Keratinocyte (primary cell): Measurements from ENCODE around the gene NFKB2.

Experiments used
- CTCF ChIP-seq, 3 experiments: IDR thresholded peaks in 1 of 3; conservative IDR thresholded peaks in 1 of 3; optimal IDR thresholded peaks in 1 of 3; 2 replicates in 2 of 3; 3 replicates in 1 of 3; pipeline versions ENCODE3 to v1.5.1; 2011; ENCODE audit warnings: low read length in 3 of 3, mild to moderate bottlenecking in 3 of 3, moderate library complexity in 2 of 3, control low read depth in 1 of 3, inconsistent platforms in 1 of 3; ENCODE audit not compliant: insufficient read depth in 2 of 3; ENCODE audit errors: extremely low read depth in 1 of 3
- EZH2 ChIP-seq: IDR thresholded peaks from one replicate; pipeline ENCODE4 v1.6.1; 2012; ENCODE audit warnings: inconsistent platforms, mild to moderate bottlenecking, low read length, moderate library complexity

- TF ChIP-seq EZH2 (no peak), CTCF (optimal IDR thresholded peaks at IDR 0.05 in 1 of 3, IDR thresholded peaks at IDR 0.05 in 1 of 3, conservative IDR thresholded peaks at IDR 0.05 in 1 of 3; ENCODE audit: extremely low read depth in 1 of 3, insufficient read depth in 2 of 3, low read length in 3 of 3) (no peak)
Measured at GRCh38 chr10:102421507-102421756, 25.9 kb downstream of the NFKB2 start.
